GM11168 (cell line): ENCODE measurements around the gene LINC00305.

ENCODE experiments used
- in situ Hi-C: fragments of 300-500 bp; cut with MboI; formaldehyde crosslinking; loops from one replicate; pipeline ENCODE4 v1.12.0; 2022; ENCODE audit warnings: low sequenced_read_pairs; ENCODE audit not compliant: unreplicated experiment

The LINC00305 gene

GRCh38 chr18:64148988-64149387 is at the start of gene LINC00305:
Gene LINC00305, minus strand, starts transcription at chr18:64149088.
- in situ Hi-C loops, result no loop called here

- in situ Hi-C loops, result no loop called here
Measured at GRCh38 chr18:64191069-64191468, 42.2 kb upstream of the LINC00305 start.

- in situ Hi-C loops, result no loop called here
Measured at GRCh38 chr18:64185987-64186386, 37.1 kb upstream of the LINC00305 start.

- in situ Hi-C loops, result no loop called here
Measured at GRCh38 chr18:64183665-64184064, 34.8 kb upstream of the LINC00305 start.

GRCh38 chr18:64180617-64181016 is 31.7 kb upstream of the LINC00305 start:
- in situ Hi-C loops, result no loop called here

GRCh38 chr18:64180171-64180570 is 31.3 kb upstream of the LINC00305 start:
- in situ Hi-C loops, result no loop called here

GRCh38 chr18:64179556-64180080 is 30.7 kb upstream of the LINC00305 start:
- in situ Hi-C loops, result no loop called here

GRCh38 chr18:64178860-64179259 is 30.0 kb upstream of the LINC00305 start:
- in situ Hi-C loops, result no loop called here

GRCh38 chr18:64175432-64175831 is 26.5 kb upstream of the LINC00305 start:
- in situ Hi-C loops, result no loop called here

GRCh38 chr18:64171576-64171975 is 22.7 kb upstream of the LINC00305 start:
- in situ Hi-C loops, result no loop called here

GRCh38 chr18:64167408-64167925 is 18.6 kb upstream of the LINC00305 start:
- in situ Hi-C loops, result no loop called here

- in situ Hi-C loops, result no loop called here
Measured at GRCh38 chr18:64165906-64166305, 17.0 kb upstream of the LINC00305 start.

GRCh38 chr18:64164883-64165282 is 16.0 kb upstream of the LINC00305 start:
- in situ Hi-C loops, result no loop called here

GRCh38 chr18:64149916-64150438 is 1.1 kb upstream of the LINC00305 start:
- in situ Hi-C loops, result no loop called here

GRCh38 chr18:64142904-64143303 is 6.0 kb downstream of the LINC00305 start:
- in situ Hi-C loops, result no loop called here

GRCh38 chr18:64137914-64138313 is 11.0 kb downstream of the LINC00305 start:
- in situ Hi-C loops, result no loop called here

- in situ Hi-C loops, result no loop called here
Measured at GRCh38 chr18:64134044-64134747, 14.7 kb downstream of the LINC00305 start.

- in situ Hi-C loops, result no loop called here
Measured at GRCh38 chr18:64132871-64133270, 16.0 kb downstream of the LINC00305 start.

- in situ Hi-C loops, result no loop called here
Measured at GRCh38 chr18:64131314-64131713, 17.6 kb downstream of the LINC00305 start.

- in situ Hi-C loops, result no loop called here
Measured at GRCh38 chr18:64127172-64127571, 21.7 kb downstream of the LINC00305 start.

- in situ Hi-C loops, result no loop called here
Measured at GRCh38 chr18:64119916-64120315, 29.0 kb downstream of the LINC00305 start.

- in situ Hi-C loops, result no loop called here
Measured at GRCh38 chr18:64118406-64118805, 30.5 kb downstream of the LINC00305 start.
